NCI-H446 (cell line): ENCODE measurements around the gene SLC9C1.
"Not testable (repeated sequence)": the region's sequence is repeated elsewhere in the genome, so short reads cannot be mapped to it uniquely, and the experiment has no call there.

Experiments used
- DNase-seq, 2 experiments: peaks; one replicate each; lab custom pipeline; 2025; lab: John Stamatoyannopoulos, UW

The SLC9C1 gene

GRCh38 chr3:112187300-112187699 is 106.7 kb downstream of the SLC9C1 start:
- no peak for DNase-seq

- DNase-seq, result not testable (repeated sequence)
These were observed 108.5 kb downstream of the SLC9C1 start for GRCh38 chr3:112185423-112186035.

- DNase-seq, result no peak
These were observed 118.4 kb downstream of the SLC9C1 start for GRCh38 chr3:112175646-112176045.

- no peak for DNase-seq
These were observed 119.0 kb downstream of the SLC9C1 start for GRCh38 chr3:112175037-112175436.

- DNase-seq, result no peak
These were observed 122.9 kb downstream of the SLC9C1 start for GRCh38 chr3:112171144-112171543.

- DNase-seq, result no peak
These were observed 124.0 kb downstream of the SLC9C1 start for GRCh38 chr3:112170046-112170445.

- no peak for DNase-seq
These were observed 126.3 kb downstream of the SLC9C1 start for GRCh38 chr3:112167758-112168157.

GRCh38 chr3:112149136-112149535 is 144.9 kb downstream of the SLC9C1 start:
- DNase-seq, result no peak

- no peak for DNase-seq
These were observed 150.3 kb downstream of the SLC9C1 start for GRCh38 chr3:112143689-112144088.

GRCh38 chr3:112143251-112143650 is 150.8 kb downstream of the SLC9C1 start:
- DNase-seq, result no peak

GRCh38 chr3:112141293-112141692 is 152.7 kb downstream of the SLC9C1 start:
- DNase-seq, result no peak

GRCh38 chr3:112140584-112140983 is 153.4 kb downstream of the SLC9C1 start:
- no peak for DNase-seq

- DNase-seq, result no peak
These were observed 155.6 kb downstream of the SLC9C1 start for GRCh38 chr3:112138219-112138969.

GRCh38 chr3:112137781-112138180 is 156.2 kb downstream of the SLC9C1 start:
- no peak for DNase-seq

- DNase-seq, result peak in 1 of 2 experiments; percentile 53
These were observed 156.9 kb downstream of the SLC9C1 start for GRCh38 chr3:112136959-112137693.

- DNase-seq, result no peak
These were observed 158.0 kb downstream of the SLC9C1 start for GRCh38 chr3:112136046-112136445.

GRCh38 chr3:112134335-112135124 is 159.5 kb downstream of the SLC9C1 start:
- no peak for DNase-seq

GRCh38 chr3:112133626-112134334 is 160.2 kb downstream of the SLC9C1 start:
- no peak for DNase-seq

GRCh38 chr3:112132975-112133448 is 161.0 kb downstream of the SLC9C1 start, which contains the start of gene GCSAM:
Gene GCSAM, minus strand, starts transcription at chr3:112133248. Its CDS starts 128 bp downstream, at chr3:112133120.
- DNase-seq, result no peak

GRCh38 chr3:112132554-112132953 is 161.5 kb downstream of the SLC9C1 start:
- DNase-seq, result no peak

GRCh38 chr3:112132088-112132487 is 161.9 kb downstream of the SLC9C1 start:
- no peak for DNase-seq
